PC-3 (cell line): ENCODE data around the gene ZEB1.

Experiments
- EZH2phosphoT487 ChIP-seq: fragments of 300-600 bp; sonication (generic); IDR thresholded peaks from 2 replicates; pipeline ENCODE4 v1.6.1; 2018; ENCODE audit warnings: mild to moderate bottlenecking, antibody characterized with exemption, low read length, borderline replicate concordance
- TF ChIP-seq, protein P1 (sequence below): fragments of 300-600 bp; sonication (generic); conservative IDR thresholded peaks from 2 replicates; pipeline ENCODE4 v1.5.1; 2017; ENCODE audit warnings: antibody characterized with exemption, low read depth, mild to moderate bottlenecking, low read length

- TF ChIP-seq, protein P1, sequence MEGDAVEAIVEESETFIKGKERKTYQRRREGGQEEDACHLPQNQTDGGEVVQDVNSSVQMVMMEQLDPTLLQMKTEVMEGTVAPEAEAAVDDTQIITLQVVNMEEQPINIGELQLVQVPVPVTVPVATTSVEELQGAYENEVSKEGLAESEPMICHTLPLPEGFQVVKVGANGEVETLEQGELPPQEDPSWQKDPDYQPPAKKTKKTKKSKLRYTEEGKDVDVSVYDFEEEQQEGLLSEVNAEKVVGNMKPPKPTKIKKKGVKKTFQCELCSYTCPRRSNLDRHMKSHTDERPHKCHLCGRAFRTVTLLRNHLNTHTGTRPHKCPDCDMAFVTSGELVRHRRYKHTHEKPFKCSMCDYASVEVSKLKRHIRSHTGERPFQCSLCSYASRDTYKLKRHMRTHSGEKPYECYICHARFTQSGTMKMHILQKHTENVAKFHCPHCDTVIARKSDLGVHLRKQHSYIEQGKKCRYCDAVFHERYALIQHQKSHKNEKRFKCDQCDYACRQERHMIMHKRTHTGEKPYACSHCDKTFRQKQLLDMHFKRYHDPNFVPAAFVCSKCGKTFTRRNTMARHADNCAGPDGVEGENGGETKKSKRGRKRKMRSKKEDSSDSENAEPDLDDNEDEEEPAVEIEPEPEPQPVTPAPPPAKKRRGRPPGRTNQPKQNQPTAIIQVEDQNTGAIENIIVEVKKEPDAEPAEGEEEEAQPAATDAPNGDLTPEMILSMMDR: no peak
- no peak for TF ChIP-seq EZH2phosphoT487
Observed at GRCh38 chr10:31509989-31510388, 191.0 kb downstream of the ZEB1 start.
